GM21367 (cell line): ENCODE data around the gene EYA2.
"Not testable (repeated sequence)": the region's sequence is repeated elsewhere in the genome, so short reads cannot be mapped to it uniquely, and the experiment has no call there.

Source experiments
- ATAC-seq: cut with Tn5 transposase; IDR thresholded peaks from one replicate; pipeline ENCODE4 v1.9.1; 2021; ENCODE audit not compliant: unreplicated experiment

Gene EYA2

GRCh38 chr20:46894971-46895905 lies 595 bp downstream of the EYA2 start:
- no peak for ATAC-seq

GRCh38 chr20:46895906-46896242 lies 1.2 kb downstream of the EYA2 start:
- ATAC-seq, result no peak

GRCh38 chr20:46897328-46897880 lies 2.8 kb downstream of the EYA2 start:
- no peak for ATAC-seq

GRCh38 chr20:46898423-46898822 lies 3.8 kb downstream of the EYA2 start:
- ATAC-seq, result no peak

GRCh38 chr20:46899621-46900020 lies 5.0 kb downstream of the EYA2 start:
- no peak for ATAC-seq

- ATAC-seq, result no peak
Observed at GRCh38 chr20:46900086-46900485, 5.4 kb downstream of the EYA2 start.

GRCh38 chr20:46900826-46901225 lies 6.2 kb downstream of the EYA2 start:
- ATAC-seq, result no peak

- ATAC-seq, result no peak
Observed at GRCh38 chr20:46901638-46902037, 7.0 kb downstream of the EYA2 start.

- no peak for ATAC-seq
Observed at GRCh38 chr20:46903256-46903655, 8.6 kb downstream of the EYA2 start.

GRCh38 chr20:46903937-46904336 lies 9.3 kb downstream of the EYA2 start:
- no peak for ATAC-seq

GRCh38 chr20:46905364-46906125 lies 10.9 kb downstream of the EYA2 start:
- ATAC-seq, result no peak

- ATAC-seq, result no peak
Observed at GRCh38 chr20:46913329-46914044, 18.8 kb downstream of the EYA2 start.

- ATAC-seq, result no peak
Observed at GRCh38 chr20:46914789-46915379, 20.2 kb downstream of the EYA2 start.

GRCh38 chr20:46915575-46916257 lies 21.1 kb downstream of the EYA2 start:
- no peak for ATAC-seq

- no peak for ATAC-seq
Observed at GRCh38 chr20:46916258-46916603, 21.6 kb downstream of the EYA2 start.

- no peak for ATAC-seq
Observed at GRCh38 chr20:46917155-46917554, 22.5 kb downstream of the EYA2 start.

- no peak for ATAC-seq
Observed at GRCh38 chr20:46920114-46920513, 25.5 kb downstream of the EYA2 start.

- not testable (repeated sequence) for ATAC-seq
Observed at GRCh38 chr20:46922841-46923240, 28.2 kb downstream of the EYA2 start.

- ATAC-seq, result no peak
Observed at GRCh38 chr20:46923550-46923949, 28.9 kb downstream of the EYA2 start.

GRCh38 chr20:46928580-46929132 lies 34.0 kb downstream of the EYA2 start:
- ATAC-seq, result no peak
